GM23338 (cell line): Measurements from ENCODE around the gene JMJD7. TPM values are rescaled to one million over a fixed set of nuclear protein-coding genes. Genes with fewer than 3 reads are reported as not detected.

Source experiments
- ATAC-seq: fragments of 200-7000 bp; cut with Tn5 transposase; 3 replicates; pipeline ENCODE4 v1.9.1; 2020
- DNase-seq: peaks from one replicate; pipeline ENCODE4 v3.0.0-alpha.2; 2015; ENCODE audit warnings: low spot score
- H2AFZ ChIP-seq: fragments of 200-600 bp; sonication (generic); 2 replicates; pipeline ENCODE4 v1.8.0; 2016; ENCODE audit warnings: antibody characterized with exemption, mild to moderate bottlenecking, moderate library complexity
- H3F3A ChIP-seq: fragments of 200-600 bp; sonication (generic); replicated peaks from 2 replicates; pipeline ENCODE4 v1.8.0; 2017; ENCODE audit warnings: antibody characterized with exemption, mixed run types, low read depth
- H3K27ac ChIP-seq: fragments of 200-600 bp; sonication (generic); 2 replicates; pipeline ENCODE4 v1.6.1; 2016; ENCODE audit warnings: low read depth
- H3K27me3 ChIP-seq: fragments of 200-600 bp; sonication (generic); 2 replicates; pipeline ENCODE4 v1.8.0; 2016; ENCODE audit warnings: mild to moderate bottlenecking, mixed run types, moderate library complexity; ENCODE audit not compliant: insufficient read depth
- H3K36me3 ChIP-seq: fragments of 200-600 bp; sonication (generic); 2 replicates; pipeline ENCODE4 v1.8.0; 2016; ENCODE audit warnings: mild to moderate bottlenecking; ENCODE audit not compliant: insufficient read depth
- H3K4me1 ChIP-seq: fragments of 200-600 bp; sonication (generic); 2 replicates; pipeline ENCODE4 v1.8.0; 2016; ENCODE audit warnings: mild to moderate bottlenecking, moderate library complexity; ENCODE audit not compliant: insufficient read depth
- H3K4me2 ChIP-seq: fragments of 200-600 bp; sonication (generic); 2 replicates; pipeline ENCODE4 v1.7.1; 2017; ENCODE audit warnings: mixed run types
- H3K4me3 ChIP-seq: fragments of 200-600 bp; sonication (generic); 2 replicates; pipeline ENCODE4 v1.6.1; 2016; ENCODE audit warnings: mixed run types
- H3K79me2 ChIP-seq: fragments of 200-600 bp; sonication (generic); replicated peaks from 2 replicates; pipeline ENCODE4 v1.8.0; 2017; ENCODE audit warnings: mild to moderate bottlenecking; ENCODE audit not compliant: insufficient read depth
- H3K9me2 ChIP-seq: fragments of 200-600 bp; sonication (generic); 2 replicates; pipeline ENCODE4 v1.8.0; 2017; ENCODE audit not compliant: insufficient read depth
- H4K20me1 ChIP-seq: fragments of 200-600 bp; sonication (generic); replicated peaks from 2 replicates; pipeline ENCODE4 v1.8.0; 2017; ENCODE audit warnings: mild to moderate bottlenecking; ENCODE audit not compliant: insufficient read depth
- H3K27ac Mint-ChIP-seq: 2 replicates; pipeline ENCODE4 v1.8.0; 2020; ENCODE audit warnings: inconsistent platforms, mild to moderate bottlenecking, moderate library complexity, mixed read lengths
- H3K27me3 Mint-ChIP-seq: 3 replicates; pipeline ENCODE4 v1.8.0; 2022; ENCODE audit warnings: low read depth, mild to moderate bottlenecking, moderate library complexity, mixed read lengths, inconsistent platforms; ENCODE audit not compliant: insufficient read depth, poor library complexity
- H3K36me3 Mint-ChIP-seq: 3 replicates; pipeline ENCODE4 v1.8.0; 2021; ENCODE audit warnings: low read depth, mild to moderate bottlenecking, inconsistent platforms, moderate library complexity, mixed read lengths
- H3K4me1 Mint-ChIP-seq: 3 replicates; pipeline ENCODE4 v1.8.0; 2020; ENCODE audit warnings: mild to moderate bottlenecking, inconsistent platforms, mixed read lengths
- H3K4me3 Mint-ChIP-seq: 3 replicates; pipeline ENCODE4 v1.8.0; 2021; ENCODE audit warnings: moderate library complexity, mild to moderate bottlenecking, inconsistent platforms, mixed read lengths
- H3K9me3 Mint-ChIP-seq: 3 replicates; pipeline ENCODE4 v1.8.0; 2020; ENCODE audit warnings: moderate library complexity, mild to moderate bottlenecking, inconsistent platforms, mixed read lengths
- CTCF ChIP-seq, 2 experiments: fragments of 200-600 bp in 1 of 2; sonication (generic) in 1 of 2; conservative IDR thresholded peaks; 2 replicates each; pipeline versions ENCODE4 v1.5.1 to v1.6.1; 2016 to 2017; ENCODE audit warnings: antibody characterized with exemption in 2 of 2, low read depth in 2 of 2, mild to moderate bottlenecking in 2 of 2, moderate library complexity in 1 of 2
- EZH2 ChIP-seq: fragments of 200-600 bp; sonication (generic); IDR thresholded peaks from one replicate; pipeline ENCODE4 v1.8.0; 2017; ENCODE audit warnings: antibody characterized with exemption, mild to moderate bottlenecking, low read depth; ENCODE audit not compliant: unreplicated experiment
- EZH2phosphoT487 ChIP-seq: fragments of 200-600 bp; sonication (generic); IDR thresholded peaks from one replicate; pipeline ENCODE4 v1.8.1; 2018; ENCODE audit warnings: antibody characterized with exemption; ENCODE audit not compliant: unreplicated experiment
- JUNB ChIP-seq: IDR thresholded peaks from one replicate; pipeline ENCODE4 v1.6.1; 2016; ENCODE audit warnings: antibody characterized with exemption; ENCODE audit not compliant: unreplicated experiment
- NANOG ChIP-seq: IDR thresholded peaks from 2 replicates; pipeline ENCODE4 v1.6.1; 2016; ENCODE audit warnings: antibody characterized with exemption, borderline replicate concordance
- POLR2AphosphoS5 ChIP-seq: IDR thresholded peaks from 2 replicates; pipeline ENCODE4 v1.6.1; 2016; ENCODE audit warnings: antibody characterized with exemption, low read depth
- REST ChIP-seq: IDR thresholded peaks from one replicate; pipeline ENCODE4 v1.6.1; 2018; ENCODE audit warnings: antibody characterized with exemption; ENCODE audit not compliant: unreplicated experiment
- STAT1 ChIP-seq: IDR thresholded peaks from one replicate; pipeline ENCODE4 v1.6.1; 2016; ENCODE audit warnings: antibody characterized with exemption; ENCODE audit not compliant: unreplicated experiment
- ZNF114 ChIP-seq: fragments of 250-450 bp; sonication (Bioruptor Pico); IDR thresholded peaks from 2 replicates; pipeline ENCODE4 v1.5.0; 2020; ENCODE audit warnings: mild to moderate bottlenecking, moderate library complexity
- ZNF331 ChIP-seq: fragments of 250-450 bp; sonication (Bioruptor Pico); IDR thresholded peaks from 2 replicates; pipeline ENCODE4 v1.5.0; 2020; ENCODE audit warnings: low read depth, mild to moderate bottlenecking, moderate library complexity
- ZNF462 ChIP-seq: fragments of 250-450 bp; sonication (Bioruptor Pico); IDR thresholded peaks from 2 replicates; pipeline ENCODE4 v1.5.0; 2020; ENCODE audit warnings: mild to moderate bottlenecking, moderate library complexity
- polyA plus RNA-seq: library from polyadenylated mRNA; unstranded; fragments of >200 nt; fragmentation: Nextera tagmentation; extraction: Ambion mirVana; gene quantifications from 2 replicates; pipeline ENCODE4 v1.2.1, GENCODE V29; 2016
- total RNA-seq: library from RNA; depleted of rRNA; stranded (reverse); fragments of >200 nt; shearing (Covaris generic); gene quantifications from 2 replicates; pipeline ENCODE4 v1.2.3, GENCODE V29; 2014

The JMJD7 gene
- total and polyA plus RNA-seq, 2 experiments from 2014 or later = 8.5 to 9.2 TPM

- Histone ChIP-seq H3K9me2 (no peaks in the 10 kb centered on the region), H3K4me1 (no peaks in the 10 kb centered on the region), H3K4me2 (no peak overlapping the region), H3K27me3 (no peaks in the 10 kb centered on the region), H3K27ac (no peak overlapping the region), H4K20me1 (no peaks in the 10 kb centered on the region), H3K36me3 (no peaks in the 10 kb centered on the region), H2AFZ (no peak overlapping the region), H3F3A (no peaks in the 10 kb centered on the region), H3K4me3 (no peak overlapping the region), H3K79me2 (no peaks in the 10 kb centered on the region)
- peaks cover 8% of the 10 kb centered on the region; the same call in 1 of the 3 replicates for H3K36me3 Mint-ChIP-seq
- no peak for DNase-seq
- no peak for ATAC-seq
- peaks cover 3% of the 10 kb centered on the region for H3K27me3 Mint-ChIP-seq
- no peaks in the 10 kb centered on the region for H3K9me3 Mint-ChIP-seq
- no peak overlapping the region for H3K4me3 Mint-ChIP-seq
- TF ChIP-seq ZNF331 (no peak), ZNF114 (CRISPR knock-in tag) (no peak), POLR2AphosphoS5 (no peak), STAT1 (no peak), JUNB (no peak), EZH2 (no peak)
- H3K4me1 Mint-ChIP-seq = no peaks in the 10 kb centered on the region
- H3K27ac Mint-ChIP-seq = no peak overlapping the region; the same call in 1 of the 2 replicates
Measured at GRCh38 chr15:41840673-41841072, 12.8 kb downstream of the JMJD7 start.

- Mint-ChIP-seq H3K27me3 (peaks cover 2% of the 10 kb centered on the region), H3K4me1 (no peaks in the 10 kb centered on the region), H3K36me3 (peaks cover 8% of the 10 kb centered on the region; the same call in 1 of the 3 replicates), H3K4me3 (no peak overlapping the region), H3K27ac (no peak overlapping the region), H3K9me3 (no peaks in the 10 kb centered on the region)
- H3K4me2 ChIP-seq = no peak overlapping the region
- ATAC-seq = no peak
- H2AFZ ChIP-seq = no peak overlapping the region
- H3K27me3 ChIP-seq = no peaks in the 10 kb centered on the region
- DNase-seq = no peak
- no peaks in the 10 kb centered on the region for H4K20me1 ChIP-seq
- no peak overlapping the region for H3K4me3 ChIP-seq
- H3K36me3 ChIP-seq = no peaks in the 10 kb centered on the region
- no peaks in the 10 kb centered on the region for H3K9me2 ChIP-seq
- no peaks in the 10 kb centered on the region for H3F3A ChIP-seq
- no peaks in the 10 kb centered on the region for H3K79me2 ChIP-seq
- H3K27ac ChIP-seq = no peak overlapping the region
- H3K4me1 ChIP-seq = no peaks in the 10 kb centered on the region
- TF ChIP-seq POLR2AphosphoS5 (no peak), ZNF331 (no peak), EZH2phosphoT487 (no peak), STAT1 (no peak), REST (no peak), ZNF462 (no peak), EZH2 (no peak), CTCF (conservative IDR thresholded peaks at IDR 0.05; ENCODE audit: low read depth in 2 of 2) (no peak), JUNB (no peak), NANOG (no peak)
Measured at GRCh38 chr15:41841131-41841530, 13.2 kb downstream of the JMJD7 start.
